NCI-H774 (cell line): ENCODE data around the gene AMOTL2.

ENCODE experiments used
- DNase-seq: peaks from one replicate; lab custom pipeline; 2025; lab: John Stamatoyannopoulos, UW

Gene AMOTL2

DNA sequence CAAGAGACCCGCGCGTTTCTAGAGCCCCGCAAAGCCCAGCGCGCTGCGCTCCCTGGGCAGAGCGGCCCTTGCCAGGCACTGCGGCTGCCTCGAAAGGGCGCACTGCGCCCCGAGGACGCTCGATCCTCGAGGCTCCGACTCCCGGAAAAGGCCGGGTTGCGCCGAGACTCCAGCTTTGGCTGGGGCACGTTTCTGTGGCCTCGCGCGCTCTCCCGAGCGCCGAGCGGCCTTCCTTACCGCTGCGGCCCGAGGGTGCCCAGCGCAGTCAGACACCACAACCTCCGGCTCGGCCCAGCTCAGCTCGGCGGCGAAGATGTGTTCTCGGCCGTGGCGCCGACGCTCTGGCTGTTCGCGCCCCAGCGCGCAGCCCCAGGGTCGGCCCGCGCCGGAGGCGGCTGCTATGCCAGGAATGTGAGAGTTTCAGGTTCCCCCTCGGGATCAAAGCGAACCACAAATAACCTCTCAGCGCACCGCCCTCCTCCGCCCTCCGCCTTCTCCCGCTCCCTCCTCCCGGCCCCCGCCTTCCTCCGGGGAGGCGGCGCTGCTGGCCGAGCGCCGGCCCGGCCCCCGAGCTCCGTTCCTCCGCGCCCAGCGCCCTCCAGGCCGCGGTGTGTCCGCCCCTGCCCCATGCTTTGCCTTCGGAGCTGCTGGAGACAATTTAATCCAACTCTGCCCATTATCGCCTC is at the start of gene AMOTL2:
TSS of gene AMOTL2 (minus strand) at position 343 of the 686 bp plus-strand sequence. CDS start 3,014 bp downstream, outside the sequence.
- DNase-seq, result peak; percentile 59

DNA sequence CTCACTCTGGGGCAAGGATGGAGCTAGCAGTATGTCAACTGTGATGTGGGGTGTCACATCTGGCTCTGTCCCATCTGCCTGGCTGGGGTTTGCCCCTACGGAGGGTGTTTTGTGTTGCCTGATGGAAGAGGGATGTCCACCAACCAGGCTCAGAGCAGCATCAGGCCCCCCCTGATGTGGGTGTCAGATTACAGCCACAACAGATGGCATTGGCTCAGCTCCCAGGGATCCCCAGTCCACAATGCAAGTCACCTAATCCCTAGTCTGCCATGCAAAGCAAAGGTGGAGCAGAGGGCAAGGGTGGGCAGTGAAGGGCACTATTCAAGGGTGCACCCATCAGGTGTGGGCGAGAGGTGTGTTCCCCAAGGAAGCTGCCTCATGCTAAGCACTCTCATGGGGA is 48.9 kb upstream of the AMOTL2 start:
- DNase-seq, result peak; percentile 65

DNA sequence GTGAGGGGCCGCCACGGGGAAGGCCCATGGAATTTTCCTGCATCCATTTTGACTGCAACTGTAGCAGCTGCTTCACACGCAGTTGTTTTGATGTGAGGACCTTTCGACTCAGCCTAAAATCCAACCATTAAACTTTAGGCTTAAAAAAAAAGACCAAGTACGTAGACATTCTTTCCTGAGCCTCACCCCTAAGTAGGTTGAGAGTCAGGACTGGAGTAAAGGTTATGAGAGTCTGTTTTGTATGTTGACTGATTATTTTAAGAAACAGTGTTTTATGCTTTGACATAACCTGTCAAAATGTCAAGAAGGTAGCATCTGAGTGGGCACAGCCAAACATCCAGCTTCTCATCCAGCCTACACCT is 45.7 kb upstream of the AMOTL2 start:
- no peak for DNase-seq

DNA sequence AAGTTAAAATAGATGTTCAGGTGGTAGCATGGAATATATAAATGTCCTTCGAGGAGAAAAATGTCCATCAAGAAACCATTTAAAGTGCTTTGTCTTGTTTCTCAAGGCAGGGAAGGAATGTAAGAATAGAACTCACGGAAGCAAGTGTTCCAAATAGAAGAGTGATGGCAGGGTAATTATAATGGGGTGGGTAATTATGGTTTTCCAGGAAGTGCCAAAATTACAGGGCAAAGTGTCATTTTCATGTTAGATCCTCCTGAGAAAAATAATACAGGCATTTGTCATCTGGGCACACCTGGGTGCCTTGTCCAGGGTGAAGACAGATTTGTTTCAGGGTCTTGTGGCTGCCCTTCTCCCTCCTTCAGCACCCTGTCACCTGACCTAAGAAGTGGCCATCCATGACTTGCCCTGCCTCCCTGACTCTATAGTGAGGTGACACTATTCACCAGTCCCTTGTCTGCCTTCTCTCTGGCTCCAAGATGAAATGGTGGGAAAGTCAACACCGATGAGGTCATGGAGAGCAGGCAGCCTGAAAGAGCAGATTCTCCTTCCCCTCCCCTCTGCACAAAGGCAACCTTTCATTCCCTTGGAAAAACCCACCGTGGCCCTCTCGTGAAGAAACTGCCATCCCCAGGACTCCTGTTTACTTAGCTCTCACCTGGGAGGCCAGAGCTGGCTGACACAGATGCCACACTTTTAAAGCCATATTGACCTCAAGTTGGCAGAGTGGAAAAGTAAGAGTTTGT is 45.1 kb upstream of the AMOTL2 start:
- peak; percentile 52 for DNase-seq

- no peak for DNase-seq
Observed at GRCh38 chr3:134409041-134409440, 34.8 kb upstream of the AMOTL2 start.

- DNase-seq, result no peak
Observed at GRCh38 chr3:134407239-134407625, 33.0 kb upstream of the AMOTL2 start.

DNA sequence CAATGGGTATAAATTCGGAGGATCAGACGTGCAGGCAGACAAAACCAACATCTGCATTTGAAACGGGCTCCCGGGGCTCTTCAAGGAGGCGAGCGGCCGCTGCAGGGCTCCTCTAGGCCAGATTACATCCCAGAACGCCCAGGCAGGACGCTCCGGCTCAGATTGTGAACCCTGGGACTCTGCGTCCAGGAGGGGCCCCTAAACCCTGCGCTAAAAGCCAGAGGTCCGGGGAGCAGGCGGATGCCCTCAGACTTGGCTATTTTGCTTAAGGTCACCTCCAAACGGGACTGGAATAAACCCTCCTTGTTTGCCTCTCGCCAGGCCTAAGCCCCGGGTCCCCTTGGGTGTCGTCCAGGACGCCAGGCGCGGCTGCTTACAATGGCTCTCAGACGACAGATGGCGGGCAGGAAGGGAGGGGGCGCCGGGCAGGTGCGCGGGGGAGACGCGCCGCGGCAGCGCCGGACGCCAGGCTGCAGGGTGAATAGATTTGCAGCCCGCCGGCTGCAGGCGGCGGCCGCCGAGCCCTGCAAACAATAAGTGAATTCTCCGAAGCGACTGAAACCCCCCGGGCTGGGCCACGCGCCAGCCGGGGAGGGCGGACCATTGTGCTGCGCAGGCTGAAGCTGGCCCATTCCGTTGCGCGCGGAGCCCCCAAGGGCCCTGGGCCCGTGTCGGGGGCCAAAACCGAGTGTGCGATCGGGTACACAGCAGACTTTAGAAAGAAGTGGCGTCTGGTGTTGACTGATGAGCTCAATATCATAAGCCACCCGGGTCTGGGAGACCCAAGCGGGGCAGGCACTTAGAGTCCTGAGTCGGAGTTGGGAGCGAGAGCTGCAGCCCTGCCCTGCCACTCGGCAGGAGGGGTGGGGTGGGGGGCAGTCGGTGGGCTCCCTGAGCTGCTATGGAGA is 32.3 kb upstream of the AMOTL2 start:
- peak; percentile 82 for DNase-seq

DNA sequence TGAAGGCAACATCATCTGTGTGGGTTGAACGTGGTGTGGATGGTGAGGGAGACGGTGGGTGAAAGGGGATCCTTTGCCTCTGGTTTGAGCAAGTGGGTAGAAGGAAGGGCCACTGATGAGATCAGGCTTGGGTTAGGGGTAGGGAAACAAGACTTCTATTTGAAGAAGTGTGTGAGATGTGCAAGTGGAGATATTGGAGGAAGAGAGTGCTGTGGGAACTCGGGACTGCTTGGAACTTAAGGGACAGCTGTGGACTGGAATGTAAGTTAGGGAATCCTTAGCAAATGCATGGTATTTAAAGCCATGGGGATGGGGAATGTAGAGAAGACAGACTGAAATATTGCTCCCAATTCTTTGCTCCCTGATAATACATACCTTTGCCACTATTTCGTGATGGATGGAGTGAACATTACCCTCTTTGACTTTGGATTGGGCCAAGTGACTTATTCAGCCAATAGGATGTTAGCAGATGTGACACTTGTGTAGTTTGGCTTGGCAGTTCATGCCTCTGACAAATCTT is 30.2 kb upstream of the AMOTL2 start:
- DNase-seq, result no peak

GRCh38 chr3:134397755-134398154 is 23.5 kb upstream of the AMOTL2 start:
- no peak for DNase-seq

DNA sequence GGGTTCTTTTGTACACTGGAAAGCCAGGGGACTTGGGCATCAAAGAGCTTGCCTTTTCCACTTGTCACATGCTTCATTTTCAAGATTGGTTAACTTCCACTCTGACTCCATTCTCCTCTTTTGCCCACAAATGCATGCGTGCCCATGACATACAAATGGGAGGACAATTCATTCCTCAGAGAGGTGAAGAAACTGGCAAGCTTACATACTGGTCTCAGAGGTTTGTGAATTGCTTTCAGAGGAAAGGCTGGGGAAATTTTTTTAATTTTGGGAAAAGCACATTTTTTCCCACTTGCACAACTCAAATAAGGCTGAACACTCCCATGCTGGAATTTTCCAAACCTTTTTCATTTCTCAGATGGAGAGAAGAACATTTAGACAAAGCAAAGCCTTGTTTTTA is 20.9 kb upstream of the AMOTL2 start:
- DNase-seq, result no peak

- no peak for DNase-seq
Observed at GRCh38 chr3:134394380-134394779, 20.1 kb upstream of the AMOTL2 start.

DNA sequence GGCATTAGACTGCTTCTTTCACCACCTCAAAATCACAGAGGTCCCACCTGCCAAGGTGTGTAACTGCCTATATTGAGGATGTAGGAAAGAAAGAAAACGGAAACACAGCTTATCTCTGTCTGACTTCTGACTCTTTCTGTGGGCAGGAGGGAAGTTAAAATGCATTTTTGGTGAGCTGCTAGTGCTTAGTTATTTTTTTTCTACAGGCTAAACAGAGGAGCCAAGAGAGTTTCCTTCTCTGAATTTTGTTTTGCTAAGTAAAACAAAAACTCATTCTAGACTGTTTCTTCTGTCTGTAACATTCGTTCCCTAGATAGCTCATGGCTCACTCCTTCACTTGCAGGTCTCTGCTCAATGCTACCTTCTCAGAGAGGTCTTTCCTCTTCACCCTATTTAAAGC is 18.8 kb upstream of the AMOTL2 start:
- no peak for DNase-seq

DNA sequence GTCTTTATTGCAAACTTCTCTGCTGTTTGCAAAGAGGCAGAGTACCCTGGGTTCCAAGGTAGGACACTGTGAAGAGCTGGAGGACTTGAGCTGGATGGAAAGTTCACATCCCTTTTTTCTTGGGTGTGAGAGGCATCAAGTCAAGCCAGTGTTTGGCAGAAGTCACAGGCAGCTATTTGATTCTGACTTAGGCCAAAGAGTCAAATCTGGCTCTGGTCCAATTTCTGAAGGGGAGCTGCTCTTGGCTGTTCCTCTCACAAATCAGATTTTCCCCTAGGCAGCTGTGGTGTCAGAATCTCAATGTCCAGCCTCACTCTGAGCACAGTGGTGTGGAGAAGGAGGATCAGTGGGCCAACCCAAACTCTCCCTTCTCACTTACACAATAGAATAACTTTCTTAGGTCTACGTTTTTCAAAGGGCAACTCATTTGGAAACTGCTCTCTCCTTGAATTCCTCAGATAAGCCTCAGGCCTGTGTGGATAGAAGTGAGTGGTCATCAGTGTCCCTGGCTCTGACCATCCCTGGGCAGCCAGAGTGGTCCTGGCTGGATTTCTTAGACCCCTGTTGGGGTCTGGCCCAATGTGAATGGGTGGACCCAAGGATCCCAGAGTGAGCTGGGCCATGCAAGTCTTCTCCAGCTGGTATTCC is 18.2 kb upstream of the AMOTL2 start:
- DNase-seq, result no peak

DNA sequence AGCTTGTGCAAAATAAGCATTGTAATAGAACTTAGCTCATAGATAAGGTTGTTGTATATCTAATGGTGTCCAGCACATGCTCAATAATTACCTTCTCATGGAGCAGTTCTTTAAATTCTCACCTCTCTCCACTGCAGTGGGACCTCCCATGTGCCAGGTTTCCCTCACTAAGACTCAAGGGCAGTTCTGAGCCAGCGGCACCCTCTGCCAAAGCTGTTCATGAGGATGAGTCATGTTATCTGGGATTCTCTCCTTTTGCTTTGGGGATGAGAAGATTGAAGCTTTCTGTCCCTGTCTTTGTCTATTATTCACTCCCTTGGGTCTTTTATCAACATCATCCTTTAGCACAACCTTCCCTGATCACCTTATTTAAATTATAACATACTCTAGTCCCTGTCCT is 15.6 kb upstream of the AMOTL2 start:
- no peak for DNase-seq

GRCh38 chr3:134388788-134389485 is 14.7 kb upstream of the AMOTL2 start:
- DNase-seq, result no peak

DNA sequence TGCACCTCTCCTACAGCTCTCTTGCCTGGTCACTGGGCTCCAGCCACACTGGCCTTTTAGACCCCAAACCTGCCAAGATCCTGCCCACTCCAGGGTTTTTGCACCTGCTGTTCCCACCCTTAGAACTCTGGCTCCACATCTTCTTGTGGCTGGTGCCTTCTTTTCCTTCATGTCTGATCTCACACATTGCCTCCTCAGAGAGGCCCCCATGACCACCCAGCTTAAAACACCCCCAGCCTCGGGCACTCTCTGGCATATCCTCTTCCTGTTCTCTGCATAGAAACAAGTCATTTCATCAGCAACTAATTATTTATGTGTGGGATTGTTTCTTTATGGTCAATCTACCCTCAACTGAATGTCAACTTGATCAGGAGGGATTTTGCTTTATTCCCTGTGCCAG is 14.0 kb upstream of the AMOTL2 start:
- no peak for DNase-seq

GRCh38 chr3:134387293-134387692 is 13.0 kb upstream of the AMOTL2 start:
- no peak for DNase-seq

DNA sequence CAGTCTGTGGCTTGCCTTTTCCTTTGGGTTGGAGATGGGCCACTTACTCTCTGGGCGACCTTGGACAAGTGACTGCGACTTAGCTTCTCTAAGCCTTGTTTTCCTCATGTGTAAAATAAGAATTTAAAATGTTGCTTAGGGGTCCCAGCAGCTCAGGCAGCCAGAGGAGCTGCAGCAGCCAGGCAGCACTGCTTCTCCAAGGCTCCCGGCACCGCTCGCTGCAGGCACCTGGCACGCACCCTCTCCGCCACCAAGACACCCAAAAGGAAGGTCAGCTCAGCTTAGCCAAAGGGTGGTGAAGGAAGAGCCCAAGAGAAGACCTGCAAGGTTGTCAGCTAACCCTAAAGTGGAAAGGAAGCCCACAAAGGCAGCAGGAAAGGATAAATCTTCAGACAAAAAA is 10.7 kb upstream of the AMOTL2 start:
- no peak for DNase-seq

DNA sequence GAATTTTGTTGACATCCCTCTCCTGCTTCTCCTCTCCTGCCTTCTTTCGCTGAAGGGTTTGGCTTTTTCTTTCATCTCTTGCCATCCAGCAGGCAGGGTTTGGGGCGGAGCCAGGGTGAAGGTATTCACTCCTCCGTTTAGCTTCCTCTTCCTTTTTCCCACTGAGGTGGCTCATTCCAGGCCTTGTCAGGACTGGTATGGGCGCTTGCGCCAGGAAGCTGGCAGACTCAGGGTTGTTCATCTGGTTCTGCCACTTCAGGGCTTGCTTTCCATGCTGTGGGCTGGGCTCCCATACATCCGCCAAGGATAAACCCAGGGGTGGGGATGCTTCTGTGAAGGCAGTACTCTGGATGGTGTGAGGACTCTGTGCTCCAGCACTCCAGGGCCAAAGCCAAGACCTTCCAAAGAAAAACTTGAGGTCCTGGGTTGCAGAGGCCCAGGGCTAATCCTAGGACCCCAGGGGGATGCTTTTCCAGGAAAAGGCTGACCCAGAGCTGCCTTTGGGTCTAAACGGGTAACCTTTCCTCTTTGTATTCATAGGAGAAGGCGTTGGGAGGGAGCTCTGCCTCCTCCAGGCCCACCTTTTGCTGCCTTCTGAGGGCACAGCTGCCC is 7.7 kb upstream of the AMOTL2 start:
- peak; percentile 20 for DNase-seq

DNA sequence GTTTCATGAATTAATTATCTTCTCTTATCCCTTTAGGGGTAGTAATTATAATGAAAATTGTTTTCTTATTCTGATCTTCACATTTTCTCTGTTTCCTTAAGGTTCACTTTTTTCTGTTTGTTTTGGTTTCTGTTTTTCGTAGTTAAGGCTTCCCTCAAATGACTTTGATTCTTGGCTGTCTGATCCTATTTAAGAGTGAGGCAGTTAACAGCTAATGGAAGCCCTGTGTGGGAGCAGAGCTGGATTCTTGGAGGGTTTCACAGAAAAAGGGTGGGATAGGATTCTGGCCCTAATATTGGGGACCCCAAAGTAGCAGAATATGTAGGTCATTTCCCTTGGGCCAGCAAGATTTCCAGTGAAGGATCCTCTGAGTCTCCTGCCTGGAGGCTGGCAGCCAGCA is 6.8 kb upstream of the AMOTL2 start:
- no peak for DNase-seq

GRCh38 chr3:134380249-134380648 is 6.0 kb upstream of the AMOTL2 start:
- no peak for DNase-seq
